ENCODE results near the gene MST1R. TPM values are rescaled to one million over a fixed set of nuclear protein-coding genes. Genes with fewer than 3 reads are reported as not detected.

Gene MST1R
- total and polyA plus RNA-seq, 2 of the 4 experiments (the other 2 are of a cell fraction): under 0.01 to 0.14 TPM

GRCh38 chr3:49930168-49930690 lies 26.6 kb upstream of the MST1R start:
- Histone ChIP-seq H3K36me3 (ENCODE audit: control insufficient read depth, insufficient read depth, low read length) (no peaks in the 10 kb centered on the region), H4K8ac (ENCODE audit: low read depth in 2 of 2, low read length in 2 of 2) (peak overlapping the region; percentile 93 to 95), H3K23ac (ENCODE audit: low read depth, low read length) (peak overlapping the region; percentile 79; the same call in 1 of the 2 replicates), H3K18ac (ENCODE audit: low read depth, low read length) (peak overlapping the region; percentile 65), H4K20me1 (ENCODE audit: insufficient read depth, low read length) (no peaks in the 10 kb centered on the region), H3K79me1 (ENCODE audit: low read depth in 1 of 2, low read length in 2 of 2) (peaks cover 16 to 28% of the 10 kb centered on the region in 2 experiments), H2BK5ac (ENCODE audit: low read depth, low read length, poor library complexity, severe bottlenecking) (peak overlapping the region; percentile 51), H3K9me3 (ENCODE audit: control insufficient read depth, insufficient read depth, low read length) (no peaks in the 10 kb centered on the region), H3K9me1 (ENCODE audit: insufficient read depth, low read length) (peaks cover 5% of the 10 kb centered on the region; the same call in 1 of the 2 replicates), H2AK5ac (ENCODE audit: low read depth, low read length) (peak overlapping the region; percentile 6), H3K4me3 (ENCODE audit: insufficient read depth, low read depth, low read length) (peak overlapping the region; percentile 28), H3K56ac (ENCODE audit: extremely low read depth, insufficient read depth, low read length) (peak overlapping the region; percentile 80), H4K91ac (ENCODE audit: insufficient read depth, low read depth, low read length) (peak overlapping the region; percentile 97), H2BK15ac (ENCODE audit: low read depth, low read length) (peak overlapping the region; percentile 63; the same call in 1 of the 3 replicates), H3K14ac (replicated peaks; ENCODE audit: low read depth, low read length) (peak overlapping the region; percentile 95), H3K9ac (ENCODE audit: low read depth, low read length) (peak overlapping the region; percentile 68), H3K4ac (ENCODE audit: low read depth, low read length) (peak overlapping the region; percentile 94), H2BK120ac (ENCODE audit: low read depth, low read length) (peak overlapping the region; percentile 91), H2AFZ (replicated peaks; ENCODE audit: low read length, poor library complexity) (peak overlapping the region; percentile 100), H3K4me1 (ENCODE audit: control insufficient read depth, insufficient read depth, low read length) (peaks cover 5% of the 10 kb centered on the region), H2BK20ac (ENCODE audit: low read depth, low read length) (peak overlapping the region; percentile 22; the same call in 1 of the 2 replicates), H3K27ac (ENCODE audit: insufficient read depth, low read length) (peak overlapping the region; percentile 55), H3K27me3 (ENCODE audit: control insufficient read depth, insufficient read depth, low read length) (no peaks in the 10 kb centered on the region), H2AK9ac (replicated peaks; ENCODE audit: low read depth, low read length, poor library complexity) (peak overlapping the region; percentile 83), H4K5ac (ENCODE audit: low read depth, low read length) (peak overlapping the region; percentile 96), H3K4me2 (ENCODE audit: low read depth, low read length) (peak overlapping the region; percentile 77)
- intact Hi-C loops (cut with micrococcal nuclease): no loop called here
- TF ChIP-seq RAD21 (IDR thresholded peaks at IDR 0.05; ENCODE audit: low read length) (no peak), FOS (IDR thresholded peaks at IDR 0.05; ENCODE audit: low read depth, low read length) (no peak), USF2 (IDR thresholded peaks at IDR 0.05; ENCODE audit: low read depth, low read length) (no peak), MXI1 (IDR thresholded peaks at IDR 0.05; ENCODE audit: borderline replicate concordance, low read depth, low read length) (no peak), RCOR1 (IDR thresholded peaks at IDR 0.05; ENCODE audit: insufficient replicate concordance, low read length) (no peak), CTCF (conservative IDR thresholded peaks at IDR 0.05; ENCODE audit: low read depth, low read length) (no peak), POLR2A (IDR thresholded peaks at IDR 0.05; ENCODE audit: low read depth, low read length) (no peak), ELK1 (IDR thresholded peaks at IDR 0.05; ENCODE audit: borderline replicate concordance, low read depth, low read length) (no peak), NFE2L2 (IDR thresholded peaks at IDR 0.05; ENCODE audit: low read depth, low read length) (no peak), RFX5 (IDR thresholded peaks at IDR 0.05; ENCODE audit: low read depth, low read length) (no peak), MAFK (IDR thresholded peaks at IDR 0.05; ENCODE audit: low read depth, low read length) (no peak)
- ChIA-PET POLR2A (ENCODE audit: unreplicated experiment) (interaction anchor here (0.6 to 0.8 kb wide), 2 partner anchors 10 to 78 kb away, joined by 4 to 12 read pairs; partner anchors contain the start of gene RBM6), CTCF (interaction anchor here (0.5 to 0.8 kb wide), 2 partner anchors 9 to 29 kb away, joined by 3 to 9 read pairs; no protein-coding TSS in a partner anchor)
- WGBS, 2 experiments (ENCODE audit: extremely low coverage in 2 of 2, insufficient read length in 1 of 2): 20% methylated on average over 1 of the region's 16 CpGs; no CpG with 5 or more reads in 1 of the 2 experiments
- BruUV-seq (replicated peaks): no TSS peak
- in situ Hi-C loops (cut with MboI; ENCODE audit: low sequenced_read_pairs): no loop called here
- dilution Hi-C loops (cut with HindIII; ENCODE audit: low sequenced_read_pairs, unreplicated experiment): no loop called here
- no peak for ATAC-seq (ENCODE audit: low read depth)
- no peak for DNase-seq
